ENCODE data around the gene TRPM8. TPM values are rescaled to one million over a fixed set of nuclear protein-coding genes. Genes with fewer than 3 reads are reported as not detected.
"Not testable (repeated sequence)": the region's sequence is repeated elsewhere in the genome, so short reads cannot be mapped to it uniquely, and the experiment has no call there.

The TRPM8 gene
- total and polyA plus RNA-seq, 9 donors, result 0.92 TPM; not detected in 8

DNA sequence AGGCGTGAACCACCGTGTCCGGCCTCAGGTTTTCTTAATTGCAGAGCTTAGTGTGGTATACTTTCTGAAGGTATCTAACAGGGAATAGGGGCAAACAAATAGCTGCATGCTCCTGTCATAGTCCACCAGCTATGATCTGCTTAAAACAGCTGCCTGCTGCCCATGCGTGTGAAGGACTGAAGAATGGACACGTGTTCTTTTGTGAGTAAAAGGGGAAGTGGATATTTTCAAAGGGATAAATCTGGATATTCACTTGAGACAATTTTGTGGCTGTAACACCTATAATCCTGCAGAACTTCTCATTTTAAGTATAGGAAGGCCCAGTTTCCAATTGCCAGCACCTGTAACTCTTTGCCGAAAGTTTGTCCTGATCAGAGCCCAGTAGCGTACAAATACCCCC, 44.7 kb downstream of the TRPM8 start:
- H3K4me3 ChIP-seq, result no peak overlapping the region
- H3K27me3 ChIP-seq, result no peaks in the 10 kb centered on the region
- DNase-seq, result no peak
- 90 to 91% (median 91%) methylated on average over 7 of the region's 7 CpGs for WGBS, 3 donors
- H3K9me3 ChIP-seq, result no peaks in the 10 kb centered on the region
- no peak overlapping the region for H3K27ac ChIP-seq
- intact Hi-C loops (cut with DNase I), result no loop called here
- H3K4me1 ChIP-seq (ENCODE audit: insufficient read depth), result no peaks in the 10 kb centered on the region
- H3K36me3 ChIP-seq, result no peaks in the 10 kb centered on the region
- TF ChIP-seq EP300 (IDR thresholded peaks at IDR 0.05) (no peak), POLR2A (IDR thresholded peaks at IDR 0.05) (no peak)
- TF ChIP-seq, protein P1, sequence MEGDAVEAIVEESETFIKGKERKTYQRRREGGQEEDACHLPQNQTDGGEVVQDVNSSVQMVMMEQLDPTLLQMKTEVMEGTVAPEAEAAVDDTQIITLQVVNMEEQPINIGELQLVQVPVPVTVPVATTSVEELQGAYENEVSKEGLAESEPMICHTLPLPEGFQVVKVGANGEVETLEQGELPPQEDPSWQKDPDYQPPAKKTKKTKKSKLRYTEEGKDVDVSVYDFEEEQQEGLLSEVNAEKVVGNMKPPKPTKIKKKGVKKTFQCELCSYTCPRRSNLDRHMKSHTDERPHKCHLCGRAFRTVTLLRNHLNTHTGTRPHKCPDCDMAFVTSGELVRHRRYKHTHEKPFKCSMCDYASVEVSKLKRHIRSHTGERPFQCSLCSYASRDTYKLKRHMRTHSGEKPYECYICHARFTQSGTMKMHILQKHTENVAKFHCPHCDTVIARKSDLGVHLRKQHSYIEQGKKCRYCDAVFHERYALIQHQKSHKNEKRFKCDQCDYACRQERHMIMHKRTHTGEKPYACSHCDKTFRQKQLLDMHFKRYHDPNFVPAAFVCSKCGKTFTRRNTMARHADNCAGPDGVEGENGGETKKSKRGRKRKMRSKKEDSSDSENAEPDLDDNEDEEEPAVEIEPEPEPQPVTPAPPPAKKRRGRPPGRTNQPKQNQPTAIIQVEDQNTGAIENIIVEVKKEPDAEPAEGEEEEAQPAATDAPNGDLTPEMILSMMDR (IDR thresholded peaks at IDR 0.05), result no peak

DNA sequence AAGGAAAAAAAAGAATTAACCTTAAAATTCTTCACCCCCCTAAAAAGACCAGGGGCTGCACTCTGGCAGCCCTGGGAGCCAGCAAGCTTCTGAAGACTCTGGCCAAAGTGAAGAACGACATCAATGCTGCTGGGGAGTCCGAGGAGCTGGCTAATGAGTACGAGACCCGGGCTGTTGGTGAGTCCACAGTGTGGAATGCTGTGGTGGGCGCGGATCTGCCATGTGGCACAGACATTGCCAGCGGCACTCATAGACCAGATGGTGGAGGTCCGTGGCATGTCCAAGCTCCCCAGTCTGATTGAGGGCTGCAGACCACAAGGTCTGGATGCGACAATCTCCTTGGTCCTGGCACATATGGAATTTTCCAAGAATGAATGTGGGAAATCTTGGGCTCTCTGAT, 47.4 kb downstream of the TRPM8 start:
- 91 to 95% (median 91%) methylated on average over 9 of the region's 9 CpGs for WGBS, 3 donors

GRCh38 chr2:233965032-233965603, 47.9 kb downstream of the TRPM8 start:
- Histone ChIP-seq H3K27me3 (no peaks in the 10 kb centered on the region), H3K27ac (no peak overlapping the region), H3K9me3 (no peaks in the 10 kb centered on the region), H3K4me1 (ENCODE audit: insufficient read depth) (no peaks in the 10 kb centered on the region), H3K4me3 (no peak overlapping the region), H3K36me3 (no peaks in the 10 kb centered on the region)
- no peak for DNase-seq
- WGBS, 3 donors, result 72 to 84% (median 73%) methylated on average over 10 of the region's 10 CpGs
- TF ChIP-seq POLR2A (IDR thresholded peaks at IDR 0.05), result no peak
- TF ChIP-seq, protein P1 (IDR thresholded peaks at IDR 0.05), result no peak
- no peak for TF ChIP-seq EP300 (IDR thresholded peaks at IDR 0.05)
- intact Hi-C loops (cut with DNase I), result no loop called here

More for the DNA sequence above, 47.4 kb downstream of the TRPM8 start:
- Histone ChIP-seq H3K27ac (no peak overlapping the region), H3K36me3 (no peaks in the 10 kb centered on the region), H3K27me3 (no peaks in the 10 kb centered on the region), H3K4me1 (ENCODE audit: insufficient read depth) (no peaks in the 10 kb centered on the region), H3K9me3 (no peaks in the 10 kb centered on the region), H3K4me3 (no peak overlapping the region)
- TF ChIP-seq, protein P1 (IDR thresholded peaks at IDR 0.05), result no peak
- no peak for TF ChIP-seq EP300 (IDR thresholded peaks at IDR 0.05)
- no peak for TF ChIP-seq POLR2A (IDR thresholded peaks at IDR 0.05)
- intact Hi-C loops (cut with DNase I), result no loop called here
- DNase-seq, result no peak

GRCh38 chr2:233965646-233966045, 48.5 kb downstream of the TRPM8 start:
- H3K27me3 ChIP-seq; DNase-seq; H3K27ac ChIP-seq; H3K36me3 ChIP-seq; H3K4me1 ChIP-seq (ENCODE audit: insufficient read depth); intact Hi-C loops (cut with DNase I); H3K4me3 ChIP-seq; H3K9me3 ChIP-seq: not testable (repeated sequence)
- WGBS, 3 donors, result 88 to 94% (median 89%) methylated on average over 7 of the region's 7 CpGs

GRCh38 chr2:233966388-233966787, 49.2 kb downstream of the TRPM8 start:
- H3K36me3 ChIP-seq, result no peaks in the 10 kb centered on the region
- H3K4me1 ChIP-seq (ENCODE audit: insufficient read depth), result no peaks in the 10 kb centered on the region
- intact Hi-C loops (cut with DNase I), result no loop called here
- no peak for DNase-seq
- H3K27me3 ChIP-seq, result no peaks in the 10 kb centered on the region
- 75 to 78% (median 77%) methylated on average over 7 of the region's 7 CpGs for WGBS, 3 donors
- no peaks in the 10 kb centered on the region for H3K9me3 ChIP-seq
- H3K4me3 ChIP-seq, result no peak overlapping the region
- no peak overlapping the region for H3K27ac ChIP-seq
- TF ChIP-seq, protein P1 (IDR thresholded peaks at IDR 0.05), result no peak
- TF ChIP-seq EP300 (IDR thresholded peaks at IDR 0.05) (no peak), POLR2A (IDR thresholded peaks at IDR 0.05) (no peak)

All from ovary (tissue), 9 donors.